ENCODE results near the gene NHSL1. TPM values are rescaled to one million over a fixed set of nuclear protein-coding genes. Genes with fewer than 3 reads are reported as not detected.
A peak's percentile ranks its signal among the peaks of the same experiment; 100 is the strongest.
"Not testable (repeated sequence)": the region's sequence is repeated elsewhere in the genome, so short reads cannot be mapped to it uniquely, and the experiment has no call there.

NHSL1 gene
- total RNA-seq, 2 experiments from 2014 or later: 0.53 to 0.70 TPM

- POLR2A ChIA-PET: no interaction called here
- Mint-ChIP-seq H3K27ac (no peak overlapping the region), H3K9me3 (ENCODE audit: low read depth) (no peaks in the 10 kb centered on the region), H3K27me3 (no peaks in the 10 kb centered on the region), H3K4me3 (no peak overlapping the region), H3K36me3 (ENCODE audit: low read depth) (no peaks in the 10 kb centered on the region), H3K4me1 (no peaks in the 10 kb centered on the region)
- CTCF ChIA-PET: interaction anchor here (2.1 kb wide), 1 partner anchor 83 kb away, joined by 7 read pairs; no protein-coding TSS in a partner anchor
- intact Hi-C loops (cut with DNase I, micrococcal nuclease): no loop called here
- DNase-seq: no peak
- no peak for ATAC-seq
These were observed 65.2 kb downstream of the NHSL1 start for GRCh38 chr6:138434096-138434495.

- H3K36me3 Mint-ChIP-seq (ENCODE audit: low read depth): no peaks in the 10 kb centered on the region
- H3K9me3 Mint-ChIP-seq (ENCODE audit: low read depth): no peaks in the 10 kb centered on the region
- POLR2A ChIA-PET: no interaction called here
- CTCF ChIA-PET: interaction anchor here (1.0 to 2.1 kb wide), 2 partner anchors 21 to 86 kb away, joined by 4 to 7 read pairs; no protein-coding TSS in a partner anchor
- no peak overlapping the region for H3K4me3 Mint-ChIP-seq
- ATAC-seq (no peak), DNase-seq (no peak)
- no peak overlapping the region for H3K27ac Mint-ChIP-seq
- H3K27me3 Mint-ChIP-seq: no peaks in the 10 kb centered on the region
- intact Hi-C loops (cut with DNase I, micrococcal nuclease): no loop called here
- H3K4me1 Mint-ChIP-seq: no peaks in the 10 kb centered on the region
These were observed 67.3 kb downstream of the NHSL1 start for GRCh38 chr6:138432063-138432356.

- Mint-ChIP-seq H3K4me3 (no peak overlapping the region), H3K27me3 (no peaks in the 10 kb centered on the region), H3K9me3 (ENCODE audit: low read depth) (no peaks in the 10 kb centered on the region), H3K4me1 (no peaks in the 10 kb centered on the region), H3K36me3 (ENCODE audit: low read depth) (no peaks in the 10 kb centered on the region), H3K27ac (no peak overlapping the region)
- POLR2A ChIA-PET: no interaction called here
- intact Hi-C loops (cut with DNase I, micrococcal nuclease): no loop called here
- CTCF ChIA-PET: interaction anchor here (2.2 to 3.2 kb wide), 2 partner anchors 79 to 86 kb away, joined by 16 to 18 read pairs; no protein-coding TSS in a partner anchor
- ATAC-seq: no peak
- DNase-seq: no peak
These were observed 67.8 kb downstream of the NHSL1 start for GRCh38 chr6:138431256-138432062.

GRCh38 chr6:138430361-138431145 is 68.7 kb downstream of the NHSL1 start:
- Mint-ChIP-seq H3K4me1 (no peaks in the 10 kb centered on the region), H3K36me3 (ENCODE audit: low read depth) (no peaks in the 10 kb centered on the region), H3K27ac (no peak overlapping the region), H3K27me3 (no peaks in the 10 kb centered on the region), H3K4me3 (no peak overlapping the region), H3K9me3 (ENCODE audit: low read depth) (no peaks in the 10 kb centered on the region)
- intact Hi-C loops (cut with DNase I, micrococcal nuclease): no loop called here
- ChIA-PET CTCF (interaction anchor here (1.1 to 3.2 kb wide), 7 partner anchors 10 to 335 kb away, joined by 3 to 18 read pairs (median 5); no protein-coding TSS in a partner anchor), POLR2A (no interaction called here)
- ATAC-seq (no peak), DNase-seq (no peak)

GRCh38 chr6:138429761-138430160 is 69.5 kb downstream of the NHSL1 start:
- DNase-seq: no peak

GRCh38 chr6:138428944-138429598 is 70.2 kb downstream of the NHSL1 start:
- Mint-ChIP-seq H3K36me3 (ENCODE audit: low read depth) (no peaks in the 10 kb centered on the region), H3K4me1 (no peaks in the 10 kb centered on the region), H3K9me3 (ENCODE audit: low read depth) (no peaks in the 10 kb centered on the region), H3K27ac (no peak overlapping the region), H3K27me3 (no peaks in the 10 kb centered on the region), H3K4me3 (no peak overlapping the region)
- intact Hi-C loops (cut with DNase I, micrococcal nuclease): loop anchor here (1.0 to 5.0 kb wide), 8 partner anchors 80 to 343 kb away; partner anchors contain the start of gene CCDC28A (in 1 of the 2)
- POLR2A ChIA-PET: no interaction called here
- DNase-seq: no peak
- peak; percentile 39 for ATAC-seq
- CTCF ChIA-PET: interaction anchor here (0.6 to 4.6 kb wide), 20 partner anchors 8 to 336 kb away, joined by 3 to 38 read pairs (median 4); no protein-coding TSS in a partner anchor

More at GRCh38 chr6:138429761-138430160, 69.5 kb downstream of the NHSL1 start:
- Mint-ChIP-seq H3K4me3 (no peak overlapping the region), H3K9me3 (ENCODE audit: low read depth) (no peaks in the 10 kb centered on the region), H3K4me1 (no peaks in the 10 kb centered on the region), H3K27me3 (no peaks in the 10 kb centered on the region), H3K27ac (no peak overlapping the region), H3K36me3 (ENCODE audit: low read depth) (no peaks in the 10 kb centered on the region)
- no peak for ATAC-seq
- CTCF ChIA-PET: interaction anchor here (0.7 to 3.2 kb wide), 13 partner anchors 9 to 336 kb away, joined by 3 to 18 read pairs (median 4); no protein-coding TSS in a partner anchor
- intact Hi-C loops (cut with DNase I, micrococcal nuclease): loop anchor here (1.0 to 5.0 kb wide), 8 partner anchors 79 to 343 kb away; partner anchors contain the start of gene CCDC28A (in 1 of the 2)
- POLR2A ChIA-PET: no interaction called here

- Mint-ChIP-seq H3K9me3 (ENCODE audit: low read depth) (no peaks in the 10 kb centered on the region), H3K27me3 (no peaks in the 10 kb centered on the region), H3K27ac (no peak overlapping the region), H3K36me3 (ENCODE audit: low read depth) (no peaks in the 10 kb centered on the region), H3K4me1 (peaks cover 6% of the 10 kb centered on the region), H3K4me3 (no peak overlapping the region)
- no peak for ATAC-seq
- ChIA-PET CTCF (interaction anchor here (0.6 to 4.6 kb wide), 11 partner anchors 9 to 388 kb away, joined by 3 to 38 read pairs (median 4); partner anchors contain the start of gene NHSL1), POLR2A (no interaction called here)
- DNase-seq: no peak
- intact Hi-C loops (cut with DNase I, micrococcal nuclease): loop anchor here (2.0 to 5.0 kb wide), 4 partner anchors 81 to 345 kb away; partner anchors contain the start of gene CCDC28A (in 1 of the 2)
These were observed 71.6 kb downstream of the NHSL1 start for GRCh38 chr6:138427701-138428100.

GRCh38 chr6:138426500-138427123 is 72.7 kb downstream of the NHSL1 start:
- DNase-seq (no peak), ATAC-seq (no peak)
- peaks cover 6% of the 10 kb centered on the region for H3K4me1 Mint-ChIP-seq
- CTCF ChIA-PET: interaction anchor here (0.6 to 4.6 kb wide), 11 partner anchors 10 to 479 kb away, joined by 3 to 38 read pairs (median 4); no protein-coding TSS in a partner anchor
- H3K9me3 Mint-ChIP-seq (ENCODE audit: low read depth): no peaks in the 10 kb centered on the region
- intact Hi-C loops (cut with DNase I, micrococcal nuclease): loop anchor here (5.0 kb wide), 2 partner anchors 266 to 346 kb away; partner anchors contain the start of gene CCDC28A (in 1 of the 2)
- no peak overlapping the region for H3K4me3 Mint-ChIP-seq
- H3K27ac Mint-ChIP-seq: no peak overlapping the region
- no peaks in the 10 kb centered on the region for H3K27me3 Mint-ChIP-seq
- no peaks in the 10 kb centered on the region for H3K36me3 Mint-ChIP-seq (ENCODE audit: low read depth)
- POLR2A ChIA-PET: no interaction called here

- ATAC-seq; H3K27ac Mint-ChIP-seq; H3K4me1 Mint-ChIP-seq; DNase-seq; H3K36me3 Mint-ChIP-seq (ENCODE audit: low read depth); H3K4me3 Mint-ChIP-seq; H3K27me3 Mint-ChIP-seq; H3K9me3 Mint-ChIP-seq (ENCODE audit: low read depth): not testable (repeated sequence)
- ChIA-PET POLR2A (interaction anchor here (0.6 kb wide), 1 partner anchor 101 kb away, joined by 7 read pairs; no protein-coding TSS in a partner anchor), CTCF (interaction anchor here (0.6 to 4.6 kb wide), 4 partner anchors 83 to 341 kb away, joined by 3 to 38 read pairs (median 4); no protein-coding TSS in a partner anchor)
- intact Hi-C loops (cut with DNase I, micrococcal nuclease): loop anchor here (5.0 kb wide), 2 partner anchors 267 to 347 kb away; partner anchors contain the start of gene CCDC28A (in 1 of the 2)
These were observed 74.0 kb downstream of the NHSL1 start for GRCh38 chr6:138425256-138425655.

- Mint-ChIP-seq H3K9me3 (ENCODE audit: low read depth) (no peaks in the 10 kb centered on the region), H3K4me3 (no peak overlapping the region), H3K27me3 (no peaks in the 10 kb centered on the region), H3K4me1 (peaks cover 6% of the 10 kb centered on the region), H3K27ac (no peak overlapping the region), H3K36me3 (ENCODE audit: low read depth) (no peaks in the 10 kb centered on the region)
- CTCF ChIA-PET: interaction anchor here (1.4 to 4.6 kb wide), 2 partner anchors 84 to 97 kb away, joined by 3 to 38 read pairs; no protein-coding TSS in a partner anchor
- DNase-seq (no peak), ATAC-seq (no peak)
- intact Hi-C loops (cut with DNase I, micrococcal nuclease): loop anchor here in 1 of 2 experiments (5.0 kb wide), 1 partner anchor 307 kb away; no protein-coding TSS in a partner anchor
- POLR2A ChIA-PET: no interaction called here
These were observed 75.0 kb downstream of the NHSL1 start for GRCh38 chr6:138424004-138424904.
